Right lobe of liver (tissue), 4 donors: ENCODE results near the gene KIF2C.

Experiments
- POLR2A ChIP-seq: fragments of 450-650 bp; IDR thresholded peaks from one replicate; pipeline ENCODE4 v1.6.1; 2017; ENCODE audit warnings: antibody characterized with exemption, mild to moderate bottlenecking
- TF ChIP-seq, protein P1 (sequence below), 4 donors: fragments of 200-600 bp in 3 of 4; fragments of 450-650 bp in 1 of 4; IDR thresholded peaks; one replicate each; pipeline versions ENCODE4 v1.5.1 to v1.8.0; 2016 to 2022; ENCODE audit warnings: antibody characterized with exemption in 4 of 4, mild to moderate bottlenecking in 2 of 4
- donor health status: DM: no; HTN: no; CAD: no.
- donor health status: DM: no; HTN: no; CAD: no.
- donor health status: DM: no; HTN: yes; CAD: no.

DNA sequence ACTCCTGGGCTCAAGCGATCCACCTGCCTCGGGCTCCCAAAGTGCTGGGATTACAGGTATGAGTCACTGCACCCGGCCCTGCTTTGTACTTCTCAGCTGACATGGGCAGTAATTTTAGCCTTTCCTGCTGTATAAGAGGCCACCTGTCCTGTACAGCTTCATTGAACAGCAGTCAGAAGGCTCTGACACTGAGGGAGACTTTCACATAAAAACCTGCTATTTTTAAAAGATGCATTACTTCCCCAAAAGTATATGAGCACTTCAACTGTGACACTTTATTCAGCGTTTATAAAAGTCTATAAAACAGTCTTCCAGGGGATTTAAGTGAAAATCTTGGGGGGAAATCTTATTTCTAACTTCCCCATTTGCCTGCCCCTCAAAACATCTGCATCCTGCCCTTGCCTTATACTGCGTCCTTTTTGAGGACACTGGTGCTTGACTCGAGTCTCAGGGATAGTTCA, 26.3 kb upstream of the KIF2C start:
- TF ChIP-seq, protein P1, sequence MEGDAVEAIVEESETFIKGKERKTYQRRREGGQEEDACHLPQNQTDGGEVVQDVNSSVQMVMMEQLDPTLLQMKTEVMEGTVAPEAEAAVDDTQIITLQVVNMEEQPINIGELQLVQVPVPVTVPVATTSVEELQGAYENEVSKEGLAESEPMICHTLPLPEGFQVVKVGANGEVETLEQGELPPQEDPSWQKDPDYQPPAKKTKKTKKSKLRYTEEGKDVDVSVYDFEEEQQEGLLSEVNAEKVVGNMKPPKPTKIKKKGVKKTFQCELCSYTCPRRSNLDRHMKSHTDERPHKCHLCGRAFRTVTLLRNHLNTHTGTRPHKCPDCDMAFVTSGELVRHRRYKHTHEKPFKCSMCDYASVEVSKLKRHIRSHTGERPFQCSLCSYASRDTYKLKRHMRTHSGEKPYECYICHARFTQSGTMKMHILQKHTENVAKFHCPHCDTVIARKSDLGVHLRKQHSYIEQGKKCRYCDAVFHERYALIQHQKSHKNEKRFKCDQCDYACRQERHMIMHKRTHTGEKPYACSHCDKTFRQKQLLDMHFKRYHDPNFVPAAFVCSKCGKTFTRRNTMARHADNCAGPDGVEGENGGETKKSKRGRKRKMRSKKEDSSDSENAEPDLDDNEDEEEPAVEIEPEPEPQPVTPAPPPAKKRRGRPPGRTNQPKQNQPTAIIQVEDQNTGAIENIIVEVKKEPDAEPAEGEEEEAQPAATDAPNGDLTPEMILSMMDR (IDR thresholded peaks at IDR 0.05) = no peak
- no peak for TF ChIP-seq POLR2A
